A172 (cell line): ENCODE data around the gene COX4I2. TPM values are rescaled to one million over a fixed set of nuclear protein-coding genes. Genes with fewer than 3 reads are reported as not detected.
"Not testable (repeated sequence)": the region's sequence is repeated elsewhere in the genome, so short reads cannot be mapped to it uniquely, and the experiment has no call there.

Experiments used
- DNase-seq: peaks from one replicate; pipeline ENCODE4 v3.0.0-alpha.2; 2015; ENCODE audit warnings: low spot score
- total RNA-seq: library from RNA; depleted of rRNA; stranded (reverse); fragments of >200 nt; shearing (Covaris generic); gene quantifications from 2 replicates; pipeline ENCODE4 v1.2.3, GENCODE V29; 2014

The COX4I2 gene
- total RNA-seq, 1 experiment from 2014 or later = not detected

GRCh38 chr20:31607640-31608250 lies 30.0 kb upstream of the COX4I2 start:
- DNase-seq = peak; percentile 58

GRCh38 chr20:31608251-31608945 lies 29.3 kb upstream of the COX4I2 start:
- DNase-seq = peak; percentile 84

GRCh38 chr20:31612271-31612640 lies 25.5 kb upstream of the COX4I2 start:
- DNase-seq = not testable (repeated sequence)

GRCh38 chr20:31615416-31615815 lies 22.3 kb upstream of the COX4I2 start:
- no peak for DNase-seq

GRCh38 chr20:31617432-31618104 lies 20.1 kb upstream of the COX4I2 start:
- no peak for DNase-seq

- DNase-seq = no peak
Measured at GRCh38 chr20:31620246-31620645, 17.5 kb upstream of the COX4I2 start.

GRCh38 chr20:31623123-31623505 lies 14.6 kb upstream of the COX4I2 start:
- DNase-seq = not testable (repeated sequence)

GRCh38 chr20:31626534-31626933 lies 11.2 kb upstream of the COX4I2 start:
- not testable (repeated sequence) for DNase-seq

GRCh38 chr20:31628057-31628456 lies 9.7 kb upstream of the COX4I2 start:
- DNase-seq = not testable (repeated sequence)

GRCh38 chr20:31630187-31630790 lies 7.4 kb upstream of the COX4I2 start:
- DNase-seq = no peak

- no peak for DNase-seq
Measured at GRCh38 chr20:31632548-31633338, 5.0 kb upstream of the COX4I2 start.

GRCh38 chr20:31633339-31633914 lies 4.3 kb upstream of the COX4I2 start:
- no peak for DNase-seq

- no peak for DNase-seq
Measured at GRCh38 chr20:31638317-31638716, 605 bp downstream of the COX4I2 start.

GRCh38 chr20:31638816-31639215 lies 1.1 kb downstream of the COX4I2 start:
- DNase-seq = no peak

- DNase-seq = no peak
Measured at GRCh38 chr20:31640259-31640658, 2.5 kb downstream of the COX4I2 start.

GRCh38 chr20:31641391-31641790 lies 3.7 kb downstream of the COX4I2 start:
- no peak for DNase-seq

GRCh38 chr20:31642837-31643236 lies 5.1 kb downstream of the COX4I2 start:
- DNase-seq = no peak

GRCh38 chr20:31643522-31643921 lies 5.8 kb downstream of the COX4I2 start:
- no peak for DNase-seq

- DNase-seq = no peak
Measured at GRCh38 chr20:31644701-31645100, 7.0 kb downstream of the COX4I2 start.

GRCh38 chr20:31648104-31648503 lies 10.4 kb downstream of the COX4I2 start:
- DNase-seq = not testable (repeated sequence)

GRCh38 chr20:31652917-31653396 lies 15.2 kb downstream of the COX4I2 start:
- DNase-seq = no peak
